Right atrium auricular region (tissue), 2 donors: ENCODE measurements around the gene MYF6. TPM values are rescaled to one million over a fixed set of nuclear protein-coding genes. Genes with fewer than 3 reads are reported as not detected.
A peak's percentile ranks its signal among the peaks of the same experiment; 100 is the strongest.

Experiments used
- DNase-seq: peaks from one replicate; pipeline ENCODE4 v3.0.0-alpha.2; 2019; ENCODE audit warnings: low spot score
- H3K27ac ChIP-seq, 2 donors: fragments of 200-600 bp; sonication (generic); 1 replicate in 1 of 2; 2 replicates in 1 of 2; pipeline ENCODE4 v1.5.1; 2016 to 2019
- H3K27me3 ChIP-seq, 2 donors: fragments of 200-600 bp; sonication (generic); one replicate each; pipeline versions ENCODE4 v1.5.1 to v1.6.0; 2017 to 2019
- H3K36me3 ChIP-seq: fragments of 200-600 bp; sonication (generic); one replicate; pipeline ENCODE4 v1.5.1; 2016
- H3K4me1 ChIP-seq, 2 donors: fragments of 200-600 bp; sonication (generic); one replicate each; pipeline versions ENCODE4 v1.5.1 to v1.6.0; 2017 to 2019
- H3K4me3 ChIP-seq, 2 donors: fragments of 200-600 bp; sonication (generic); 1 replicate in 1 of 2; 2 replicates in 1 of 2; pipeline ENCODE4 v1.5.1; 2017 to 2019; ENCODE audit warnings: mild to moderate bottlenecking in 1 of 2, moderate library complexity in 1 of 2
- H3K9me3 ChIP-seq, 2 donors: fragments of 200-600 bp; sonication (generic); one replicate each; pipeline ENCODE4 v1.5.1; 2019
- total RNA-seq, 2 donors: library from RNA; depleted of rRNA; stranded (reverse); fragments of >200 nt; gene quantifications; one replicate each; pipeline ENCODE4 v1.1.0, GENCODE V29; 2016
- TF ChIP-seq, protein P1 (sequence below), 2 donors: fragments of 200-600 bp; sonication (generic); IDR thresholded peaks; one replicate each; pipeline ENCODE4 v1.5.1; 2019; ENCODE audit warnings: antibody characterized with exemption in 2 of 2

The MYF6 gene
- total RNA-seq, 2 donors from 2014 or later: 0.28 TPM; not detected in 1

DNA sequence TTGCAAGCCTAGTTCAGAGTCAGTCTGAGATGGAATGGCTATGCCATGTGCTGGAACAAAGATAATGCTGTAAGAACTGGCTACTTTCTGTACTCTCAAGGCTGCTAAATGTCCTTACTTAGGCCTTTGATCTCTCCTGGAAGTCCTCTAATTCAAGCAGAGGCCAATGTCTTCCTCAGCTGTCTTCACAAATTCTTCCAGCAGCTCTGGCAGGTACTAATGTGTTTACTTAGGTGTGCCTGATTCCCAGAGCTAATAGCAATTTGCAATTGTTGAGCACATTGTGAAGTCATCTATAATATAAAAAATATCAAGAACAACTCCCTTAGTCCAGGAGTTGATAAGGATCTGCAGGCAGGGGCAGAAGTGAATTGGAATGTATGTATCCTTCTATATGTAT, 5.4 kb downstream of the MYF6 start:
- peaks cover 0 to 3% of the 10 kb centered on the region in 2 donors for H3K4me1 ChIP-seq
- H3K27ac ChIP-seq: no peak overlapping the region
- DNase-seq: no peak
- no peak overlapping the region for H3K4me3 ChIP-seq
- H3K9me3 ChIP-seq: no peaks in the 10 kb centered on the region
- H3K36me3 ChIP-seq: no peaks in the 10 kb centered on the region
- H3K27me3 ChIP-seq: peaks cover 0 to 4% of the 10 kb centered on the region in 2 donors
- TF ChIP-seq, protein P1, sequence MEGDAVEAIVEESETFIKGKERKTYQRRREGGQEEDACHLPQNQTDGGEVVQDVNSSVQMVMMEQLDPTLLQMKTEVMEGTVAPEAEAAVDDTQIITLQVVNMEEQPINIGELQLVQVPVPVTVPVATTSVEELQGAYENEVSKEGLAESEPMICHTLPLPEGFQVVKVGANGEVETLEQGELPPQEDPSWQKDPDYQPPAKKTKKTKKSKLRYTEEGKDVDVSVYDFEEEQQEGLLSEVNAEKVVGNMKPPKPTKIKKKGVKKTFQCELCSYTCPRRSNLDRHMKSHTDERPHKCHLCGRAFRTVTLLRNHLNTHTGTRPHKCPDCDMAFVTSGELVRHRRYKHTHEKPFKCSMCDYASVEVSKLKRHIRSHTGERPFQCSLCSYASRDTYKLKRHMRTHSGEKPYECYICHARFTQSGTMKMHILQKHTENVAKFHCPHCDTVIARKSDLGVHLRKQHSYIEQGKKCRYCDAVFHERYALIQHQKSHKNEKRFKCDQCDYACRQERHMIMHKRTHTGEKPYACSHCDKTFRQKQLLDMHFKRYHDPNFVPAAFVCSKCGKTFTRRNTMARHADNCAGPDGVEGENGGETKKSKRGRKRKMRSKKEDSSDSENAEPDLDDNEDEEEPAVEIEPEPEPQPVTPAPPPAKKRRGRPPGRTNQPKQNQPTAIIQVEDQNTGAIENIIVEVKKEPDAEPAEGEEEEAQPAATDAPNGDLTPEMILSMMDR (IDR thresholded peaks at IDR 0.05): no peak

DNA sequence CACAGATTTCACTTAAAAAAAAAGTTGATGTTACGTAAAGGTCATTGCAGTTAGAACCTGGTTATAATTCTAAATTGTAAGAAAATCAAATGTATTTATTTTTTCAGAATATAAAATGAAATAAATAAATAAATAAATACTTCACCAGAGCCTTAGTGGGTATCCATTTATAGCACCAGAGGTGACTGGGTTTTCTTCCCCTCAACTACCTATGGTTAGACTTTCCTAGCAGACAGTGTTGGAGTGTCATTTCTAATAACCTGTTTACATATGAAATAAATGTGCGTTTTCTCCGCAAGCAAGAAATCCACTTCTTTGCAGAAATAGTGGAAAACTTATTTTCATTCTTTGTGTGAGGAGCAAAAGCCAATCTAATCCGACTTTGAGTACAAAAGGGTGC, 6.0 kb downstream of the MYF6 start:
- Histone ChIP-seq H3K36me3 (no peaks in the 10 kb centered on the region), H3K27ac (no peak overlapping the region), H3K9me3 (no peaks in the 10 kb centered on the region), H3K27me3 (peaks cover 0 to 3% of the 10 kb centered on the region in 2 donors), H3K4me3 (peak overlapping the region; percentile 2 to 13), H3K4me1 (peaks cover 0 to 3% of the 10 kb centered on the region in 2 donors)
- TF ChIP-seq, protein P1 (IDR thresholded peaks at IDR 0.05): no peak
- no peak for DNase-seq

DNA sequence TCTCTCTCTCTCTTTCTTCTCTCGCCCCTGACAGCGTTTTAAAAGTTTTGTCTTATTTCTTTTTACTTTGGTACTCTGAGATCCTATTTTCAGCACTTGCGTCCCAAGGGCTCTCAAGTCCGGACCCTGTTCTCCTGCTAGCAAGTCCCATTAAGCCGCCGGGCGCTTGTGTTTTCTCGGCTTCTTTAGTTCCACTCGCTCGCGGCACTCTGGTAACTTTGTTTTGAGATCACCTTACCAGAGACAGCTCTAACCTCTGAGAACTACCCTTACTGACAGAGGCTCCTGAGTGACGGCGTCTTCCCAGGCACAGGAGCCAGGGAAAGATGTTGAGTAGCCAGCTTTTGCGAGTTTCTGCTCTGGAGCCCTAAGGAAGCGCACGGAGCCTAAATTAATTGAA, 6.6 kb downstream of the MYF6 start:
- Histone ChIP-seq H3K27me3 (no peaks in the 10 kb centered on the region), H3K4me1 (peaks cover 0 to 3% of the 10 kb centered on the region in 2 donors), H3K9me3 (no peaks in the 10 kb centered on the region), H3K27ac (no peak overlapping the region), H3K4me3 (peak overlapping the region; percentile 2 to 13), H3K36me3 (no peaks in the 10 kb centered on the region)
- DNase-seq: no peak
- TF ChIP-seq, protein P1 (IDR thresholded peaks at IDR 0.05): no peak

DNA sequence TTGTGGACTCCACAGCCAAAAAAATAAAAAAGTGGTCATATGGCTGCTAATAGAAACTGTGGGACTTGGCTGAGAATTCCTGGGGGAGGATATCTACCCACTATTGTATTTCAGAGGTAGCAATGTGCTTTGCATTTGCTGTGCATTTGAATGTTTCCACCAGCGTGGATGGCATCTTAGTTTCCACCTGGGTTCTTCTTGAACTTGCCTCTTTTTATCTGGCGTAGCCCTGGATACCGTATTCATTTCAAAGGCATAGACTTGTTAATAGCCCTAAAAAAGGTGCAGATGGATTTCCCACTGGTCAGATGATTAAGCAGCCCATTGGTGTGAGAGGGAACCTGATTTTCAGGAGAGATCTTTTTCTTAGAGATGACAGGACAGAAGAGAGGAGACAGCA, 7.4 kb downstream of the MYF6 start:
- H3K27ac ChIP-seq: no peak overlapping the region
- no peaks in the 10 kb centered on the region for H3K9me3 ChIP-seq
- H3K4me1 ChIP-seq: peaks cover 0 to 3% of the 10 kb centered on the region in 2 donors
- DNase-seq: no peak
- no peak overlapping the region for H3K4me3 ChIP-seq
- no peaks in the 10 kb centered on the region for H3K27me3 ChIP-seq
- TF ChIP-seq, protein P1 (IDR thresholded peaks at IDR 0.05): no peak
- H3K36me3 ChIP-seq: no peaks in the 10 kb centered on the region

DNA sequence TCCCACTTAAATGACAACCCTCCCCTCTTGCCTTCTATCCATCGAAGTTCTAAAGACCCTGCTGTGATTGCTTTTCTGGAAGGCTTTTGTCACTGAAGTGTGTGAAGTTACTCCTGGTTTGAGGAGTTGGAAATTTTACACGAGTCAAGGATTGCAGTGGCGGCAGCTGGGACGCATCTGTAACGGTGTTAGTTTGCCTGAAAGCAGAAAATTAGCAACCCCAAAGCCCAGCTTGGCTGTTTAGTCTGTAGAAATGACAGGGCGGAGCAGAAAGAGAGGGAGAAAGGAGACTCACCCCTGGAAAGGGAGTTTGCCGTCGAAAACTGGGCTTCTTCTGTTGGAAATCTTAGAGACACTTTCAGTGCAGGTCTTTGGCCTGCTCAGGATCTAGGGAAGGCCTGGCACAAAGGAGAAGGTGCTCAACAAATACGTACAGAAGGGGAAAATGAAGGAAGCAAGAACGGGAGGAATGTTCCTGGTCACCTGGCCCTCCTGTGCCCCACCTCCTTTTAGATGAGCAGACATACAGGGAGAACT, 8.3 kb downstream of the MYF6 start:
- Histone ChIP-seq H3K4me3 (no peak overlapping the region), H3K27ac (no peak overlapping the region), H3K9me3 (no peaks in the 10 kb centered on the region), H3K4me1 (peaks cover 0 to 3% of the 10 kb centered on the region in 2 donors), H3K36me3 (no peaks in the 10 kb centered on the region), H3K27me3 (no peaks in the 10 kb centered on the region)
- TF ChIP-seq, protein P1 (IDR thresholded peaks at IDR 0.05): no peak
- DNase-seq: no peak
